HL-60 (cell line): ENCODE measurements around the gene CYP2C8.
"Not testable (repeated sequence)": the region's sequence is repeated elsewhere in the genome, so short reads cannot be mapped to it uniquely, and the experiment has no call there.

ENCODE experiments used
- DNase-seq, 2 experiments: peaks; one replicate each; pipeline ENCODE4 v3.0.0-alpha.2; 2010 to 2020; ENCODE audit warnings: low read depth in 1 of 2, low spot score in 1 of 2
- H3K27ac ChIP-seq: fragments of 250-450 bp; sonication (Bioruptor Pico); replicated peaks from 2 replicates; pipeline ENCODE4 v1.5.1; 2020; ENCODE audit warnings: mild to moderate bottlenecking, moderate library complexity
- H3K27me3 ChIP-seq: fragments of 250-450 bp; sonication (Bioruptor Pico); 2 replicates; pipeline ENCODE4 v1.5.1; 2021; ENCODE audit warnings: mild to moderate bottlenecking, moderate library complexity; ENCODE audit not compliant: insufficient read depth, poor library complexity, severe bottlenecking
- H3K4me3 ChIP-seq: replicated peaks from 2 replicates; pipeline ENCODE4 v1.5.1; 2011; ENCODE audit warnings: mild to moderate bottlenecking, control low read depth, low read length; ENCODE audit not compliant: insufficient read depth
- GABPA ChIP-seq: IDR thresholded peaks from 2 replicates; pipeline ENCODE4 v1.6.1; 2012; ENCODE audit warnings: low read depth
- POLR2AphosphoS5 ChIP-seq: IDR thresholded peaks from 2 replicates; pipeline ENCODE4 v1.6.1; 2012; ENCODE audit warnings: low read depth
- SPI1 ChIP-seq: IDR thresholded peaks from 2 replicates; pipeline ENCODE4 v1.6.1; 2012; ENCODE audit warnings: low read depth, mild to moderate bottlenecking, borderline replicate concordance
- TF ChIP-seq, protein P1 (sequence below): IDR thresholded peaks from 2 replicates; pipeline ENCODE4 v1.6.1; 2012; ENCODE audit warnings: low read depth; ENCODE audit not compliant: insufficient replicate concordance
- TF ChIP-seq, protein P2 (sequence below): IDR thresholded peaks from one replicate; pipeline ENCODE4 v1.5.1; 2011; ENCODE audit warnings: low read length, control low read depth, inconsistent platforms; ENCODE audit not compliant: insufficient read depth

Gene CYP2C8

DNA sequence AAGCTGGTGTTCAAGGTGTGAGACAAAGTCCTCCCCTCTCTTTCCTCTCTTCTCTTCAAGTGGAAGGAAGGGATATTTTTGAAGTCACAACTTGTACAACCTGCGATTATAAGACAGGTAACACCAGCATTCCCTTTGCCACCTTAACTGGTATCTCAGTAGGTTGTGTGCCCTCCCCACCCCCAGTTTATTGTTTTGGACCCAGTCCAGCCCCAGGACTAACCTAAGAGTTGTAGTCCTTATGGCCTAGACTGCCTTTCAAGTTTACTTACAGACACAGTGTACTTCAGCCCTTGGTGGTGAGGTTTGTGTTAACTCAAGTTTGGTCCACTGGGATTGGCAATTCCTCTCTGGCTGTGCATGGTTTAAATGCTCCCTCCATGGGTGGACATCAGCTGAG, 26.8 kb upstream of the CYP2C8 start:
- TF ChIP-seq, protein P1, sequence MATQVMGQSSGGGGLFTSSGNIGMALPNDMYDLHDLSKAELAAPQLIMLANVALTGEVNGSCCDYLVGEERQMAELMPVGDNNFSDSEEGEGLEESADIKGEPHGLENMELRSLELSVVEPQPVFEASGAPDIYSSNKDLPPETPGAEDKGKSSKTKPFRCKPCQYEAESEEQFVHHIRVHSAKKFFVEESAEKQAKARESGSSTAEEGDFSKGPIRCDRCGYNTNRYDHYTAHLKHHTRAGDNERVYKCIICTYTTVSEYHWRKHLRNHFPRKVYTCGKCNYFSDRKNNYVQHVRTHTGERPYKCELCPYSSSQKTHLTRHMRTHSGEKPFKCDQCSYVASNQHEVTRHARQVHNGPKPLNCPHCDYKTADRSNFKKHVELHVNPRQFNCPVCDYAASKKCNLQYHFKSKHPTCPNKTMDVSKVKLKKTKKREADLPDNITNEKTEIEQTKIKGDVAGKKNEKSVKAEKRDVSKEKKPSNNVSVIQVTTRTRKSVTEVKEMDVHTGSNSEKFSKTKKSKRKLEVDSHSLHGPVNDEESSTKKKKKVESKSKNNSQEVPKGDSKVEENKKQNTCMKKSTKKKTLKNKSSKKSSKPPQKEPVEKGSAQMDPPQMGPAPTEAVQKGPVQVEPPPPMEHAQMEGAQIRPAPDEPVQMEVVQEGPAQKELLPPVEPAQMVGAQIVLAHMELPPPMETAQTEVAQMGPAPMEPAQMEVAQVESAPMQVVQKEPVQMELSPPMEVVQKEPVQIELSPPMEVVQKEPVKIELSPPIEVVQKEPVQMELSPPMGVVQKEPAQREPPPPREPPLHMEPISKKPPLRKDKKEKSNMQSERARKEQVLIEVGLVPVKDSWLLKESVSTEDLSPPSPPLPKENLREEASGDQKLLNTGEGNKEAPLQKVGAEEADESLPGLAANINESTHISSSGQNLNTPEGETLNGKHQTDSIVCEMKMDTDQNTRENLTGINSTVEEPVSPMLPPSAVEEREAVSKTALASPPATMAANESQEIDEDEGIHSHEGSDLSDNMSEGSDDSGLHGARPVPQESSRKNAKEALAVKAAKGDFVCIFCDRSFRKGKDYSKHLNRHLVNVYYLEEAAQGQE = no peak
- TF ChIP-seq GABPA (no peak), POLR2AphosphoS5 (no peak), SPI1 (no peak)
- TF ChIP-seq, protein P2, sequence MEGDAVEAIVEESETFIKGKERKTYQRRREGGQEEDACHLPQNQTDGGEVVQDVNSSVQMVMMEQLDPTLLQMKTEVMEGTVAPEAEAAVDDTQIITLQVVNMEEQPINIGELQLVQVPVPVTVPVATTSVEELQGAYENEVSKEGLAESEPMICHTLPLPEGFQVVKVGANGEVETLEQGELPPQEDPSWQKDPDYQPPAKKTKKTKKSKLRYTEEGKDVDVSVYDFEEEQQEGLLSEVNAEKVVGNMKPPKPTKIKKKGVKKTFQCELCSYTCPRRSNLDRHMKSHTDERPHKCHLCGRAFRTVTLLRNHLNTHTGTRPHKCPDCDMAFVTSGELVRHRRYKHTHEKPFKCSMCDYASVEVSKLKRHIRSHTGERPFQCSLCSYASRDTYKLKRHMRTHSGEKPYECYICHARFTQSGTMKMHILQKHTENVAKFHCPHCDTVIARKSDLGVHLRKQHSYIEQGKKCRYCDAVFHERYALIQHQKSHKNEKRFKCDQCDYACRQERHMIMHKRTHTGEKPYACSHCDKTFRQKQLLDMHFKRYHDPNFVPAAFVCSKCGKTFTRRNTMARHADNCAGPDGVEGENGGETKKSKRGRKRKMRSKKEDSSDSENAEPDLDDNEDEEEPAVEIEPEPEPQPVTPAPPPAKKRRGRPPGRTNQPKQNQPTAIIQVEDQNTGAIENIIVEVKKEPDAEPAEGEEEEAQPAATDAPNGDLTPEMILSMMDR = no peak
- Histone ChIP-seq H3K27me3 (no peaks in the 10 kb centered on the region), H3K27ac (no peak overlapping the region), H3K4me3 (no peak overlapping the region)
- DNase-seq = no peak

DNA sequence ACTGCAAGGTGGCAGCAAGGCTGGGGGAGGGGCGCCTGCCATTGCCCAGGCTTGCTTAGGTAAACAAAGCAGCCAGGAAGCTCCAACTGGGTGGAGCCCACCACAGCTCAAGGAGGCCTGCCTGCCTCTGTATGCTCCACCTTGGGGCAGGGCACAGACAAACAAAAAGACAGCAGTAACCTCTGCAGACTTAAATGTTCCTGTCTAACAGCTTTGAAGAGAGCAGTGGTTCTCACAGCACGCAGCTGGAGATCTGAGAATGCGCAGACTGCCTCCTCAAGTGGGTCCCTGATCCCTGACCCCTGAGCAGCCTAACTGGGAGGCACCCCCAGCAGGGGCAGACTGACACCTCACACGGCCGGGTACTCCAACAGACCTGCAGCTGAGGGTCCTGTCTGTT, 10.3 kb upstream of the CYP2C8 start:
- DNase-seq, H3K4me3 ChIP-seq, H3K27me3 ChIP-seq, H3K27ac ChIP-seq: not testable (repeated sequence)

DNA sequence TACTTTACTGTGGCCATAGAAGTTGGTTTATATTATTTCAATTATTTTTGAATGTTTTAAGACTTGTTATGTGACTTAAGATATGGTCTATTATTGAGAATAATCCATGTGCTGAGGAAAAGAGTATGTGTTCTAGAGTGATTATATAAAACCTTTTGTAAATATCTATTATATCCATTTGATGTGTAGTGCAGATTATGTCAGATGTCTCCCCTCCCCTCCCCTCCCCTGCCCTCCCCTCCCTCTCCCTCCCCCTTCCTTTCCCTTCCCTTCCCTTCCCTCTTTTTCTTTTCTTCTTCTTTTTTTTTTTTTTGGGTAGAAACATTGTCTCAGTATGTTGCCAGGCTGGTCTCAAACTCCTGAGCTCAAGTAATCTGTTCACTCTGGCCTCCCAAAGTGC, 8.3 kb upstream of the CYP2C8 start:
- no peak for DNase-seq
- H3K4me3 ChIP-seq = no peak overlapping the region
- H3K27me3 ChIP-seq = no peaks in the 10 kb centered on the region
- TF ChIP-seq SPI1 (no peak), POLR2AphosphoS5 (no peak), GABPA (no peak)
- TF ChIP-seq, protein P2 = no peak
- TF ChIP-seq, protein P1 = no peak
- H3K27ac ChIP-seq = no peak overlapping the region

DNA sequence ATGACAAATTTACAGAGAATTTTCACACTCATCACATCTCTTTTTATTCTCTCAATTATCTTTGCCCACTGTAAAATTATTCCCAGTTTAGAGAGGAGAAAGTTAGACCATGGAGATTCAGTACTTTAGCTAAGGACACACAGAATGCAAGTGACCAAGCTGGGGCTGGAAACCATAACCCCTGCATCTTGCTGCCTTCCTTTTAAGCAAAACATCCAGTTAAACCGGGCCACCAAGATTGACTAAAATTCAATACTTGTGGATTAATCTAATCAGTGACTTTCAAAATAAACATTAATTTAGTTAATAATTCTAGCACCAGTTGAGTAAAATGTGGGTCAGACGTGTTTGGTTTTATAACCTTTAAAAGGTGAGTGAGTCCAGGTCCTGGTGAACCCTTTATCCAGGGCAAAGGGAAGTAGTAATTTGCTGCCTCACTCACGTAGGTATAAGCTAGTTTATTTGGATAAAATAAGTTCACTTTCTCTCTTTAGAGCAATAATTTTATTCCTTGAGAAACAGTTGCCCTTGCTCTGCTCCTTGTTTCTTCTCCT, 1.9 kb upstream of the CYP2C8 start:
- H3K27ac ChIP-seq = no peak overlapping the region

DNA sequence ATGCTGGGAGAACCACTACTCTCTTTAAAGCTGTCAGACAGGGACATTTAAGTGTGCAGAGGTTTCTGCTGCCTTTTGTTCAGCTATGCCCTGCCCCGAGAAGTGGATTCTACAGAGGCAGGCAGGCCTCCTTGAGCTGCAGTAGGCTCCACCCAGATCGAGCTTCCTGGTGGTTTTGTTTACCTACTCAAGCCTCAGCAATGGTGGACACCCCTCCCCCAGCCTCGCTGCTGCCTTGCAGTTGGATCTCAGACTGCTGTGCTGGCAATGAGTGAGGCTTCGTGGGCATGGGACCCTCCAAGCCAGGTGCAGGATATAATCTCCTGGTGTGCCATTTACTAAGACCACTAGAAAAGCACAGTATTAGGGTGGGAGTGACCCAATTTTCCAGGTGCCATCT, 5.2 kb downstream of the CYP2C8 start:
- H3K27me3 ChIP-seq, DNase-seq, H3K4me3 ChIP-seq: not testable (repeated sequence)

More for the DNA sequence above, 1.9 kb upstream of the CYP2C8 start:
- DNase-seq = no peak
- no peak overlapping the region for H3K4me3 ChIP-seq
- no peaks in the 10 kb centered on the region for H3K27me3 ChIP-seq
- TF ChIP-seq, protein P1 = no peak
- TF ChIP-seq POLR2AphosphoS5 (no peak), SPI1 (no peak), GABPA (no peak)
- TF ChIP-seq, protein P2 = no peak

More for the DNA sequence above, 5.2 kb downstream of the CYP2C8 start:
- not testable (repeated sequence) for H3K27ac ChIP-seq
